DND-41 (cell line): ENCODE measurements around the gene PRND.

ENCODE experiments used
- ATAC-seq: fragments of 200-7000 bp; cut with Tn5 transposase; 3 replicates; pipeline ENCODE4 v1.9.1; 2021; ENCODE audit warnings: low read depth; ENCODE audit not compliant: insufficient read depth
- DNase-seq: peaks from one replicate; pipeline ENCODE4 v3.0.0-alpha.2; 2020
- H2AFZ ChIP-seq: 2 replicates; pipeline ENCODE4 v1.6.0; 2012; ENCODE audit warnings: low read depth, low read length
- H3K27ac ChIP-seq: 2 replicates; pipeline ENCODE4 v1.5.1; 2012; ENCODE audit warnings: low read length, inconsistent platforms
- H3K27me3 ChIP-seq: fragments of 200-600 bp; sonication (generic); 2 replicates; pipeline ENCODE4 v1.6.0; 2012; ENCODE audit warnings: low read length, mild to moderate bottlenecking, inconsistent platforms; ENCODE audit not compliant: insufficient read depth, poor library complexity
- H3K36me3 ChIP-seq: 2 replicates; pipeline ENCODE4 v1.5.1; 2012; ENCODE audit warnings: low read length, inconsistent platforms; ENCODE audit not compliant: insufficient read depth
- H3K4me1 ChIP-seq: 2 replicates; pipeline ENCODE4 v1.5.1; 2012; ENCODE audit warnings: mild to moderate bottlenecking, low read length; ENCODE audit not compliant: insufficient read depth
- H3K4me2 ChIP-seq: 2 replicates; pipeline ENCODE4 v1.6.0; 2012; ENCODE audit warnings: mild to moderate bottlenecking, moderate library complexity, low read length, inconsistent platforms; ENCODE audit not compliant: insufficient read depth
- H3K4me3 ChIP-seq, 2 experiments: fragments of 200-600 bp in 1 of 2; shearing (Covaris generic) in 1 of 2; 2 replicates each; pipeline ENCODE4 v1.5.1; 2012 to 2016; ENCODE audit warnings: inconsistent platforms in 2 of 2, low read length in 2 of 2, mild to moderate bottlenecking in 2 of 2, low read depth in 1 of 2, moderate library complexity in 1 of 2
- H3K79me2 ChIP-seq: 2 replicates; pipeline ENCODE4 v1.6.0; 2012; ENCODE audit warnings: low read length, inconsistent platforms; ENCODE audit not compliant: insufficient read depth
- H3K9ac ChIP-seq: 2 replicates; pipeline ENCODE4 v1.6.0; 2012; ENCODE audit warnings: low read depth, mild to moderate bottlenecking, inconsistent platforms, low read length, moderate library complexity
- H3K9me3 ChIP-seq: 2 replicates; pipeline ENCODE4 v1.5.1; 2012; ENCODE audit warnings: low read length, moderate library complexity, mild to moderate bottlenecking, inconsistent platforms; ENCODE audit not compliant: insufficient read depth, severe bottlenecking
- H4K20me1 ChIP-seq: 2 replicates; pipeline ENCODE4 v1.6.0; 2012; ENCODE audit warnings: low read length; ENCODE audit not compliant: insufficient read depth
- EZH2 ChIP-seq: IDR thresholded peaks from 3 replicates; pipeline ENCODE4 v1.6.1; 2012; ENCODE audit warnings: borderline replicate concordance, low read depth, mild to moderate bottlenecking, moderate library complexity, low read length, inconsistent platforms; ENCODE audit not compliant: severe bottlenecking
- TF ChIP-seq, protein P1 (sequence below): IDR thresholded peaks from 2 replicates; pipeline ENCODE4 v1.5.1; 2012; ENCODE audit warnings: borderline replicate concordance, low read length, moderate library complexity, mild to moderate bottlenecking; ENCODE audit not compliant: poor library complexity, severe bottlenecking; ENCODE audit errors: extremely low read depth

PRND gene

DNA sequence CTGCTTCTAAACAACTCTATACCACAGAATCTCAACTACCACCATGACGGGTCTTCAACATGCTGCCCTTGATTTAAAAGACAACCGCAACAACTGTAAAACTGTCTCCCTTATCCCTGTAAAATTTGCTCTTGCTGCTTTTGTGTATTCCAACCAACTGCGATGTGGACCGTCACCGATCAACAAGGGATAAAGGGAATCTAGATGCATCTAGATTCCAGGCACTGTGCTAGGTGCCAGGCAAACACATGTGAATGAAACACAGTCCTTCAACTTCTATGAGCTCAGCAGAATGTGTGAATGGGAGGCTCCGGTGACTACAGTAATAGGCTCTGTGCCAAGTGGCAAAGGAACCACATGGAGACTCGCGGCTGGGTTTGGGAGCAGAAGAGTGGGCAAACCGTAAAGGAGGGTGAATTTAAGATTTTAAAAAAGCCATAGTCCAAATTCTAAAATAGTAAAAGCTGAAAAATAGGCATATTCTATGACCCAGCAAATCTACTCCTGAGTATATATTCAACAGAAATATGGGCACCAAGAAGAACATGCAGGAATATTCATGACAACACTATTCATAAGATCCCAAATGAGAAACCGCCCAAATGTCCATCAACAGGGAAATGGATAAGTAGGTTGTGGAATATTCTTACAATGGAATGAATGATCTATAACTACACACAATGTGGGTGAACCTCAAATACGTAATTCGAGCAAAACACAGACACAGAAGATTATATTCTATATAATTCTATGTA, 3.7 kb upstream of the PRND start:
- no peak for DNase-seq
- Histone ChIP-seq H4K20me1 (no peaks in the 10 kb centered on the region), H3K36me3 (no peaks in the 10 kb centered on the region), H3K4me1 (peaks cover 3% of the 10 kb centered on the region; the same call in 1 of the 2 replicates), H2AFZ (no peak overlapping the region), H3K79me2 (no peaks in the 10 kb centered on the region), H3K27me3 (peaks cover 2% of the 10 kb centered on the region), H3K27ac (no peak overlapping the region), H3K4me3 (no peak overlapping the region), H3K4me2 (no peak overlapping the region), H3K9ac (no peak overlapping the region), H3K9me3 (no peaks in the 10 kb centered on the region)
- no peak for ATAC-seq
- TF ChIP-seq, protein P1, sequence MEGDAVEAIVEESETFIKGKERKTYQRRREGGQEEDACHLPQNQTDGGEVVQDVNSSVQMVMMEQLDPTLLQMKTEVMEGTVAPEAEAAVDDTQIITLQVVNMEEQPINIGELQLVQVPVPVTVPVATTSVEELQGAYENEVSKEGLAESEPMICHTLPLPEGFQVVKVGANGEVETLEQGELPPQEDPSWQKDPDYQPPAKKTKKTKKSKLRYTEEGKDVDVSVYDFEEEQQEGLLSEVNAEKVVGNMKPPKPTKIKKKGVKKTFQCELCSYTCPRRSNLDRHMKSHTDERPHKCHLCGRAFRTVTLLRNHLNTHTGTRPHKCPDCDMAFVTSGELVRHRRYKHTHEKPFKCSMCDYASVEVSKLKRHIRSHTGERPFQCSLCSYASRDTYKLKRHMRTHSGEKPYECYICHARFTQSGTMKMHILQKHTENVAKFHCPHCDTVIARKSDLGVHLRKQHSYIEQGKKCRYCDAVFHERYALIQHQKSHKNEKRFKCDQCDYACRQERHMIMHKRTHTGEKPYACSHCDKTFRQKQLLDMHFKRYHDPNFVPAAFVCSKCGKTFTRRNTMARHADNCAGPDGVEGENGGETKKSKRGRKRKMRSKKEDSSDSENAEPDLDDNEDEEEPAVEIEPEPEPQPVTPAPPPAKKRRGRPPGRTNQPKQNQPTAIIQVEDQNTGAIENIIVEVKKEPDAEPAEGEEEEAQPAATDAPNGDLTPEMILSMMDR = no peak

- ATAC-seq (no peak), DNase-seq (no peak)
- no peaks in the 10 kb centered on the region for H3K36me3 ChIP-seq
- H4K20me1 ChIP-seq = no peaks in the 10 kb centered on the region
- H3K27me3 ChIP-seq = peaks cover 2% of the 10 kb centered on the region
- H3K9ac ChIP-seq = no peak overlapping the region
- no peaks in the 10 kb centered on the region for H3K9me3 ChIP-seq
- no peak overlapping the region for H3K27ac ChIP-seq
- no peak overlapping the region for H2AFZ ChIP-seq
- H3K4me2 ChIP-seq = no peak overlapping the region
- peaks cover 3% of the 10 kb centered on the region; the same call in 1 of the 2 replicates for H3K4me1 ChIP-seq
- TF ChIP-seq EZH2 = no peak
- TF ChIP-seq, protein P1 = no peak
- H3K4me3 ChIP-seq = no peak overlapping the region
- H3K79me2 ChIP-seq = no peaks in the 10 kb centered on the region
Observed at GRCh38 chr20:4719190-4719589, 2.5 kb upstream of the PRND start.

- peak; percentile 90 for ATAC-seq
- Histone ChIP-seq H3K9me3 (no peaks in the 10 kb centered on the region), H3K27ac (no peak overlapping the region), H2AFZ (no peak overlapping the region), H4K20me1 (no peaks in the 10 kb centered on the region), H3K79me2 (no peaks in the 10 kb centered on the region), H3K36me3 (no peaks in the 10 kb centered on the region), H3K4me1 (peaks cover 3% of the 10 kb centered on the region; the same call in 1 of the 2 replicates), H3K27me3 (peaks cover 5% of the 10 kb centered on the region), H3K9ac (no peak overlapping the region), H3K4me3 (no peak overlapping the region), H3K4me2 (no peak overlapping the region)
- peak; percentile 77 for DNase-seq
- TF ChIP-seq EZH2 = no peak
- TF ChIP-seq, protein P1 = peak; percentile 82
Observed at GRCh38 chr20:4720041-4720976, 1.4 kb upstream of the PRND start.
